Dedifferentiated amniotic fluid mesenchymal stem cell (primary cell): ENCODE measurements around the gene SLC43A3.

Source experiments
- DNase-seq: peaks from one replicate; pipeline ENCODE4 v3.0.0-alpha.2; 2016; ENCODE audit errors: extremely low spot score

The SLC43A3 gene

GRCh38 chr11:57426929-57427726 is at the start of gene SLC43A3:
TSS of gene SLC43A3 (minus strand) at chr11:57427121. CDS start at chr11:57426172, 949 bp downstream.
- peak; percentile 82 for DNase-seq

- DNase-seq, result no peak
Measured at GRCh38 chr11:57476047-57476756, 49.3 kb upstream of the SLC43A3 start.

- DNase-seq, result no peak
Measured at GRCh38 chr11:57475671-57476046, 48.7 kb upstream of the SLC43A3 start.

GRCh38 chr11:57475191-57475590 is 48.3 kb upstream of the SLC43A3 start:
- no peak for DNase-seq

- DNase-seq, result no peak
Measured at GRCh38 chr11:57474803-57475115, 47.8 kb upstream of the SLC43A3 start.

- DNase-seq, result no peak
Measured at GRCh38 chr11:57474017-57474802, 47.3 kb upstream of the SLC43A3 start.

GRCh38 chr11:57473285-57473841 is 46.4 kb upstream of the SLC43A3 start:
- DNase-seq, result no peak

- no peak for DNase-seq
Measured at GRCh38 chr11:57471496-57471895, 44.6 kb upstream of the SLC43A3 start.

- DNase-seq, result no peak
Measured at GRCh38 chr11:57469268-57469667, 42.3 kb upstream of the SLC43A3 start.

- no peak for DNase-seq
Measured at GRCh38 chr11:57468276-57468675, 41.4 kb upstream of the SLC43A3 start.

- DNase-seq, result no peak
Measured at GRCh38 chr11:57467508-57468157, 40.7 kb upstream of the SLC43A3 start.

- no peak for DNase-seq
Measured at GRCh38 chr11:57466680-57467079, 39.8 kb upstream of the SLC43A3 start.

GRCh38 chr11:57464539-57465181 is 37.7 kb upstream of the SLC43A3 start:
- DNase-seq, result no peak

- no peak for DNase-seq
Measured at GRCh38 chr11:57463671-57464538, 37.0 kb upstream of the SLC43A3 start.

GRCh38 chr11:57462597-57462996 is 35.7 kb upstream of the SLC43A3 start:
- DNase-seq, result no peak

GRCh38 chr11:57461841-57462489 is 35.0 kb upstream of the SLC43A3 start:
- no peak for DNase-seq

GRCh38 chr11:57460758-57461749 is 34.1 kb upstream of the SLC43A3 start:
- no peak for DNase-seq

GRCh38 chr11:57460022-57460757 is 33.3 kb upstream of the SLC43A3 start, which contains the start of gene RTN4RL2:
TSS of gene RTN4RL2 (plus strand) at chr11:57460528. CDS start at chr11:57460866, 338 bp downstream.
- DNase-seq, result no peak
